ENCODE measurements around the gene TNFSF18.

Gene TNFSF18

GRCh38 chr1:173043253-173043652, 7.5 kb downstream of the TNFSF18 start:
- POLR2A ChIA-PET, result no interaction called here
- CTCF ChIA-PET, result no interaction called here
- no peak for DNase-seq (ENCODE audit: extremely low spot score)
- TF ChIP-seq ZNF384 (IDR thresholded peaks at IDR 0.05), result no peak
- TF ChIP-seq LEF1 (IDR thresholded peaks at IDR 0.05; ENCODE audit: borderline replicate concordance), result no peak
- no peak for TF ChIP-seq FOXM1 (IDR thresholded peaks at IDR 0.05; ENCODE audit: borderline replicate concordance)
- no peak for TF ChIP-seq SUZ12 (IDR thresholded peaks at IDR 0.05)

- ChIA-PET POLR2A (no interaction called here), CTCF (no interaction called here)
- DNase-seq (ENCODE audit: extremely low spot score), result no peak
- TF ChIP-seq ARNT (IDR thresholded peaks at IDR 0.05) (no peak), FOXK2 (IDR thresholded peaks at IDR 0.05) (no peak)
Observed at GRCh38 chr1:173042806-173043205, 7.9 kb downstream of the TNFSF18 start.

GRCh38 chr1:173039626-173040025, 11.1 kb downstream of the TNFSF18 start:
- TF ChIP-seq FOXK2 (IDR thresholded peaks at IDR 0.05) (no peak), CTBP1 (IDR thresholded peaks at IDR 0.05; ENCODE audit: borderline replicate concordance) (no peak), L3MBTL2 (conservative IDR thresholded peaks at IDR 0.05) (no peak), ARNT (IDR thresholded peaks at IDR 0.05) (no peak), SUZ12 (IDR thresholded peaks at IDR 0.05) (no peak), LEF1 (IDR thresholded peaks at IDR 0.05; ENCODE audit: borderline replicate concordance) (no peak), NFRKB (IDR thresholded peaks at IDR 0.05) (no peak), BHLHE40 (IDR thresholded peaks at IDR 0.05; ENCODE audit: borderline replicate concordance) (no peak), ELF4 (IDR thresholded peaks at IDR 0.05) (no peak), FOXM1 (IDR thresholded peaks at IDR 0.05; ENCODE audit: borderline replicate concordance) (no peak), HDGF (IDR thresholded peaks at IDR 0.05; ENCODE audit: borderline replicate concordance) (no peak), ZNF384 (IDR thresholded peaks at IDR 0.05) (no peak), FOXA1 (IDR thresholded peaks at IDR 0.05) (no peak), PKNOX1 (IDR thresholded peaks at IDR 0.05) (no peak), TARDBP (IDR thresholded peaks at IDR 0.05) (no peak)
- ChIA-PET CTCF (no interaction called here), POLR2A (no interaction called here)
- no peak for DNase-seq (ENCODE audit: extremely low spot score)

GRCh38 chr1:173038875-173039554, 11.7 kb downstream of the TNFSF18 start:
- CTCF ChIA-PET, result no interaction called here
- POLR2A ChIA-PET, result no interaction called here
- no peak for TF ChIP-seq FOXM1 (IDR thresholded peaks at IDR 0.05; ENCODE audit: borderline replicate concordance)
- no peak for TF ChIP-seq PKNOX1 (IDR thresholded peaks at IDR 0.05)
- no peak for TF ChIP-seq HDGF (IDR thresholded peaks at IDR 0.05; ENCODE audit: borderline replicate concordance)
- no peak for TF ChIP-seq ELF4 (IDR thresholded peaks at IDR 0.05)
- no peak for TF ChIP-seq SUZ12 (IDR thresholded peaks at IDR 0.05)
- no peak for TF ChIP-seq FOXA1 (IDR thresholded peaks at IDR 0.05)
- TF ChIP-seq LEF1 (IDR thresholded peaks at IDR 0.05; ENCODE audit: borderline replicate concordance), result no peak
- no peak for TF ChIP-seq TARDBP (IDR thresholded peaks at IDR 0.05)
- no peak for TF ChIP-seq FOXK2 (IDR thresholded peaks at IDR 0.05)
- no peak for TF ChIP-seq CTBP1 (IDR thresholded peaks at IDR 0.05; ENCODE audit: borderline replicate concordance)
- no peak for TF ChIP-seq BHLHE40 (IDR thresholded peaks at IDR 0.05; ENCODE audit: borderline replicate concordance)
- no peak for DNase-seq (ENCODE audit: extremely low spot score)

- DNase-seq (ENCODE audit: extremely low spot score), result no peak
- TF ChIP-seq CTBP1 (IDR thresholded peaks at IDR 0.05; ENCODE audit: borderline replicate concordance) (no peak), L3MBTL2 (conservative IDR thresholded peaks at IDR 0.05) (no peak), LEF1 (IDR thresholded peaks at IDR 0.05; ENCODE audit: borderline replicate concordance) (no peak), SP1 (IDR thresholded peaks at IDR 0.05) (no peak), SUZ12 (IDR thresholded peaks at IDR 0.05) (no peak), PKNOX1 (IDR thresholded peaks at IDR 0.05) (no peak), FOXA1 (IDR thresholded peaks at IDR 0.05) (no peak), FOXM1 (IDR thresholded peaks at IDR 0.05; ENCODE audit: borderline replicate concordance) (no peak), FOXK2 (IDR thresholded peaks at IDR 0.05) (no peak), ELF4 (IDR thresholded peaks at IDR 0.05) (no peak), ARNT (IDR thresholded peaks at IDR 0.05) (no peak), HDGF (IDR thresholded peaks at IDR 0.05; ENCODE audit: borderline replicate concordance) (no peak), NFRKB (IDR thresholded peaks at IDR 0.05) (no peak), ZNF384 (IDR thresholded peaks at IDR 0.05) (no peak)
- CTCF ChIA-PET, result no interaction called here
- POLR2A ChIA-PET, result no interaction called here
Observed at GRCh38 chr1:173024543-173024942, 26.2 kb downstream of the TNFSF18 start.

GRCh38 chr1:173023343-173023742, 27.4 kb downstream of the TNFSF18 start:
- CTCF ChIA-PET, result no interaction called here
- TF ChIP-seq BHLHE40 (IDR thresholded peaks at IDR 0.05; ENCODE audit: borderline replicate concordance) (no peak), FOXM1 (IDR thresholded peaks at IDR 0.05; ENCODE audit: borderline replicate concordance) (no peak), PKNOX1 (IDR thresholded peaks at IDR 0.05) (no peak), SP1 (IDR thresholded peaks at IDR 0.05) (no peak), ZNF384 (IDR thresholded peaks at IDR 0.05) (no peak), ELF4 (IDR thresholded peaks at IDR 0.05) (no peak), LEF1 (IDR thresholded peaks at IDR 0.05; ENCODE audit: borderline replicate concordance) (no peak), FOXA1 (IDR thresholded peaks at IDR 0.05) (no peak), TARDBP (IDR thresholded peaks at IDR 0.05) (no peak), ARNT (IDR thresholded peaks at IDR 0.05) (no peak), L3MBTL2 (conservative IDR thresholded peaks at IDR 0.05) (no peak), CTBP1 (IDR thresholded peaks at IDR 0.05; ENCODE audit: borderline replicate concordance) (no peak), NFRKB (IDR thresholded peaks at IDR 0.05) (no peak), SUZ12 (IDR thresholded peaks at IDR 0.05) (no peak), FOXK2 (IDR thresholded peaks at IDR 0.05) (no peak), HDGF (IDR thresholded peaks at IDR 0.05; ENCODE audit: borderline replicate concordance) (no peak)
- DNase-seq (ENCODE audit: extremely low spot score), result no peak
- POLR2A ChIA-PET, result no interaction called here
